ENCODE results near the gene AMMECR1.

GRCh38 chrX:110194977-110195376 is 122.9 kb downstream of the AMMECR1 start:
- no peak for TF ChIP-seq CTCF (conservative IDR thresholded peaks at IDR 0.05 in 1 of 2, IDR thresholded peaks at IDR 0.05 in 1 of 2; ENCODE audit: extremely low read depth in 1 of 2, insufficient read depth in 1 of 2, low read depth in 1 of 2, low read length in 2 of 2)
- TF ChIP-seq EZH2 (IDR thresholded peaks at IDR 0.05; ENCODE audit: borderline replicate concordance, low read length): no peak
